BJ (cell line): ENCODE data around the gene KCNQ1. TPM values are rescaled to one million over a fixed set of nuclear protein-coding genes. Genes with fewer than 3 reads are reported as not detected.

Source experiments
- CTCF ChIA-PET: fragments of 350-600 bp; formaldehyde crosslinking; extraction: SDS; loops from one replicate; lab custom pipeline; 2021; ENCODE audit warnings: antibody characterized with exemption, inconsistent platforms; lab: Yijun Ruan, JAX
- POLR2A ChIA-PET: fragments of 300-600 bp; sonication (Branson Sonifier 250); formaldehyde crosslinking; extraction: SDS; loops from one replicate; lab custom pipeline; 2021; ENCODE audit warnings: antibody characterized with exemption; lab: Charles Lee
- DNase-seq: peaks from one replicate; pipeline ENCODE4 v3.0.0-alpha.2; 2011; ENCODE audit warnings: low read depth
- H3K27me3 ChIP-seq: 2 replicates; pipeline ENCODE4 v1.6.0; 2011; ENCODE audit warnings: low read length; ENCODE audit not compliant: control insufficient read depth, insufficient read depth
- H3K36me3 ChIP-seq: 2 replicates; pipeline ENCODE4 v1.5.1; 2011; ENCODE audit warnings: low read length; ENCODE audit not compliant: control insufficient read depth, insufficient read depth
- H3K4me3 ChIP-seq: 2 replicates; pipeline ENCODE4 v1.5.1; 2011; ENCODE audit warnings: low read depth, mild to moderate bottlenecking, control low read depth, low read length
- CTCF ChIP-seq: IDR thresholded peaks from 2 replicates; pipeline ENCODE4 v1.5.1; 2011; ENCODE audit warnings: low read depth, mild to moderate bottlenecking, control low read depth, inconsistent platforms, low read length, moderate library complexity; ENCODE audit not compliant: insufficient read depth
- polyA plus RNA-seq: library from polyadenylated mRNA; depleted of rRNA; stranded (reverse); fragments of >200 nt; gene quantifications from 2 replicates; pipeline ENCODE4 v1.2.3, GENCODE V29; 2011

Gene KCNQ1
- polyA plus RNA-seq, 1 experiment: not detected

GRCh38 chr11:2552210-2552609 is 107.4 kb downstream of the KCNQ1 start:
- no peak for TF ChIP-seq CTCF
- DNase-seq: no peak
- ChIA-PET CTCF (interaction anchor here (0.6 to 1.0 kb wide), 2 partner anchors 17 to 18 kb away, joined by 3 to 6 read pairs; no protein-coding TSS in a partner anchor), POLR2A (no interaction called here)
- peaks cover 3% of the 10 kb centered on the region; the same call in 1 of the 2 replicates for H3K27me3 ChIP-seq
- no peak overlapping the region for H3K4me3 ChIP-seq
- no peaks in the 10 kb centered on the region for H3K36me3 ChIP-seq

GRCh38 chr11:2553198-2553597 is 108.4 kb downstream of the KCNQ1 start:
- ChIA-PET POLR2A (no interaction called here), CTCF (interaction anchor here (1.0 kb wide), 1 partner anchor 19 kb away, joined by 3 read pairs; no protein-coding TSS in a partner anchor)
- Histone ChIP-seq H3K36me3 (no peaks in the 10 kb centered on the region), H3K4me3 (no peak overlapping the region), H3K27me3 (peaks cover 5% of the 10 kb centered on the region)
- no peak for DNase-seq
- no peak for TF ChIP-seq CTCF

- ChIA-PET CTCF (interaction anchor here (0.5 to 1.2 kb wide), 2 partner anchors 334 to 1146 kb away, joined by 3 to 4 read pairs; no protein-coding TSS in a partner anchor), POLR2A (no interaction called here)
- Histone ChIP-seq H3K27me3 (peaks cover 5% of the 10 kb centered on the region), H3K36me3 (no peaks in the 10 kb centered on the region), H3K4me3 (no peak overlapping the region)
- no peak for DNase-seq
- TF ChIP-seq CTCF: no peak
Observed at GRCh38 chr11:2553886-2554285, 109.1 kb downstream of the KCNQ1 start.

- CTCF ChIA-PET: interaction anchor here (0.5 to 1.2 kb wide), 4 partner anchors 250 to 1146 kb away, joined by 3 to 4 read pairs (median 3); no protein-coding TSS in a partner anchor
- Histone ChIP-seq H3K36me3 (no peaks in the 10 kb centered on the region), H3K27me3 (peaks cover 5% of the 10 kb centered on the region), H3K4me3 (no peak overlapping the region)
- TF ChIP-seq CTCF: no peak
- POLR2A ChIA-PET: no interaction called here
- no peak for DNase-seq
Observed at GRCh38 chr11:2554338-2555207, 109.8 kb downstream of the KCNQ1 start.

- ChIA-PET POLR2A (no interaction called here), CTCF (interaction anchor here (0.6 to 0.8 kb wide), 2 partner anchors 251 to 302 kb away, joined by 3 read pairs; no protein-coding TSS in a partner anchor)
- Histone ChIP-seq H3K27me3 (peaks cover 5% of the 10 kb centered on the region), H3K36me3 (no peaks in the 10 kb centered on the region), H3K4me3 (no peak overlapping the region)
- no peak for DNase-seq
- no peak for TF ChIP-seq CTCF
Observed at GRCh38 chr11:2555336-2555735, 110.5 kb downstream of the KCNQ1 start.
